Erythroblast (primary cell): ENCODE results near the gene ZBTB3.

Experiments
- GATA1 ChIP-seq: IDR thresholded peaks from 2 replicates; pipeline ENCODE4 v1.6.1; 2011; ENCODE audit warnings: low read depth, mild to moderate bottlenecking, control low read depth, low read length, moderate library complexity
- POLR2A ChIP-seq: IDR thresholded peaks from 2 replicates; pipeline ENCODE4 v1.6.1; 2011; ENCODE audit warnings: mild to moderate bottlenecking, low read length

DNA sequence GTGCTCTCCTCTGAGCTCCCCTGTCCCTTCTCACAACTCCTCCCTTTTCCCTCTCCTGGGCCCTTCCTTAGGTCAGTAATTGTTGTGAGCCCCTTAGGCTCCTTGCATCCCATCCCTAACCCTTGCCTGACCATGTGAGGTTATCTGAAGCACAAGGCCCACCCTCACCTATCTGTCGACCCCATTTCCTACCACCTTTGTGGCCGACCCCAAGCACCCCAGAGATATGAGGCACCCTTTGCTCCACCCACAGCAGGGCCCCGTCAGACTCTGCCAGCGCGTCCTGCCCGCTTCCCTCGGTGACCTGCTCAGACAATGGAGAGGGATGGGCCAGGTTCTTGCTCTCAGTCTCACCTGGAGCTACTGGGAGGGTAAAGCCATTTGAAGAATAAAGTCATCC lies 45.2 kb downstream of the ZBTB3 start:
- TF ChIP-seq POLR2A = no peak
- TF ChIP-seq GATA1 = no peak
